Esophagus squamous epithelium (tissue), 4 donors: Measurements from ENCODE around the gene PSME3IP1.

ENCODE experiments used
- CTCF ChIP-seq, 6 experiments: fragments of 450-650 bp in 4 of 6; fragments of 200-600 bp in 2 of 6; sonication (generic) in 2 of 6; IDR thresholded peaks; one replicate each; pipeline ENCODE4 v1.5.1; 2016 to 2019; ENCODE audit warnings: antibody characterized with exemption in 6 of 6, mild to moderate bottlenecking in 4 of 6, moderate library complexity in 4 of 6
- POLR2A ChIP-seq, 4 donors: fragments of 450-650 bp; IDR thresholded peaks; one replicate each; pipeline ENCODE4 v1.6.1; 2017; ENCODE audit warnings: antibody characterized with exemption in 4 of 4, mild to moderate bottlenecking in 4 of 4, moderate library complexity in 3 of 4

GRCh38 chr16:57224651-57225335 lies 39.0 kb upstream of the PSME3IP1 start:
- TF ChIP-seq CTCF (IDR thresholded peaks at IDR 0.05), result no peak
- TF ChIP-seq POLR2A (IDR thresholded peaks at IDR 0.05), result no peak
